Superior temporal gyrus (tissue), 1 donor: ENCODE data around the gene FGD6.
"Not testable (repeated sequence)": the region's sequence is repeated elsewhere in the genome, so short reads cannot be mapped to it uniquely, and the experiment has no call there.

ENCODE experiments used
- DNase-seq: peaks from one replicate; pipeline ENCODE4 v3.0.0-alpha.2; 2016; ENCODE audit errors: extremely low spot score

Gene FGD6

GRCh38 chr12:95234187-95234586 is 16.9 kb upstream of the FGD6 start:
- DNase-seq: not testable (repeated sequence)

- no peak for DNase-seq
Observed at GRCh38 chr12:95231190-95231589, 13.9 kb upstream of the FGD6 start.

GRCh38 chr12:95230313-95230712 is 13.0 kb upstream of the FGD6 start:
- DNase-seq: no peak

- DNase-seq: no peak
Observed at GRCh38 chr12:95229636-95230035, 12.4 kb upstream of the FGD6 start.

GRCh38 chr12:95228617-95229016 is 11.3 kb upstream of the FGD6 start:
- no peak for DNase-seq

- DNase-seq: no peak
Observed at GRCh38 chr12:95227818-95228356, 10.6 kb upstream of the FGD6 start.

GRCh38 chr12:95225645-95226212 is 8.5 kb upstream of the FGD6 start:
- DNase-seq: no peak

GRCh38 chr12:95224202-95225170 is 7.2 kb upstream of the FGD6 start:
- no peak for DNase-seq

- DNase-seq: no peak
Observed at GRCh38 chr12:95220726-95221125, 3.5 kb upstream of the FGD6 start.

- no peak for DNase-seq
Observed at GRCh38 chr12:95220190-95220589, 2.9 kb upstream of the FGD6 start.

GRCh38 chr12:95218150-95219133 is 1.2 kb upstream of the FGD6 start:
- DNase-seq: peak; percentile 71

- peak; percentile 52 for DNase-seq
Observed at GRCh38 chr12:95216711-95217376, 423 bp downstream of the FGD6 start.

- DNase-seq: peak; percentile 42
Observed at GRCh38 chr12:95215949-95216348, 1.3 kb downstream of the FGD6 start.

- DNase-seq: no peak
Observed at GRCh38 chr12:95214466-95214865, 2.8 kb downstream of the FGD6 start.

- DNase-seq: no peak
Observed at GRCh38 chr12:95213928-95214327, 3.3 kb downstream of the FGD6 start.

- DNase-seq: no peak
Observed at GRCh38 chr12:95213119-95213518, 4.1 kb downstream of the FGD6 start.

- DNase-seq: no peak
Observed at GRCh38 chr12:95212586-95212985, 4.7 kb downstream of the FGD6 start.

- DNase-seq: no peak
Observed at GRCh38 chr12:95208678-95209077, 8.6 kb downstream of the FGD6 start.

GRCh38 chr12:95207407-95207806 is 9.9 kb downstream of the FGD6 start:
- DNase-seq: no peak

- DNase-seq: no peak
Observed at GRCh38 chr12:95206916-95207315, 10.4 kb downstream of the FGD6 start.

GRCh38 chr12:95205685-95206084 is 11.6 kb downstream of the FGD6 start:
- no peak for DNase-seq
